Endodermal cell (in vitro differentiated cells): ENCODE data around the gene COL4A2. TPM values are rescaled to one million over a fixed set of nuclear protein-coding genes. Genes with fewer than 3 reads are reported as not detected.

ENCODE experiments used
- DNase-seq: peaks from one replicate; pipeline ENCODE4 v3.0.0-alpha.2; 2017
- H3K27ac ChIP-seq: 2 replicates; pipeline ENCODE4 v1.5.1; 2013; ENCODE audit warnings: mild to moderate bottlenecking, low read depth, low read length, moderate library complexity
- H3K27me3 ChIP-seq: 2 replicates; pipeline ENCODE4 v1.6.1; 2013; ENCODE audit warnings: mild to moderate bottlenecking, low read length, moderate library complexity; ENCODE audit not compliant: insufficient read depth, control insufficient read depth, poor library complexity, severe bottlenecking
- H3K36me3 ChIP-seq: 2 replicates; pipeline ENCODE4 v1.7.0; 2013; ENCODE audit warnings: mild to moderate bottlenecking, low read length, moderate library complexity; ENCODE audit not compliant: control insufficient read depth, insufficient read depth
- H3K4me1 ChIP-seq: one replicate; pipeline ENCODE4 v1.7.0; 2013; ENCODE audit warnings: low read length; ENCODE audit not compliant: control insufficient read depth, insufficient read depth
- H3K4me3 ChIP-seq: 2 replicates; pipeline ENCODE4 v1.5.1; 2013; ENCODE audit warnings: mild to moderate bottlenecking, low read length, moderate library complexity
- H3K9ac ChIP-seq: 2 replicates; pipeline ENCODE4 v1.6.1; 2013; ENCODE audit warnings: mild to moderate bottlenecking, low read length, moderate library complexity; ENCODE audit not compliant: poor library complexity, severe bottlenecking; ENCODE audit errors: extremely low read depth
- H3K9me3 ChIP-seq: 2 replicates; pipeline ENCODE4 v1.6.1; 2013; ENCODE audit warnings: mild to moderate bottlenecking, low read length, moderate library complexity; ENCODE audit not compliant: control insufficient read depth
- H3K27ac Mint-ChIP-seq: 2 replicates; pipeline ENCODE4 v1.8.0; 2020; ENCODE audit warnings: mixed read lengths
- H3K27me3 Mint-ChIP-seq: 2 replicates; pipeline ENCODE4 v1.8.0; 2021; ENCODE audit warnings: mild to moderate bottlenecking, mixed read lengths; ENCODE audit not compliant: insufficient read depth
- H3K36me3 Mint-ChIP-seq: 2 replicates; pipeline ENCODE4 v1.8.0; 2020; ENCODE audit warnings: low read depth, mixed read lengths
- H3K4me1 Mint-ChIP-seq: 2 replicates; pipeline ENCODE4 v1.8.0; 2020; ENCODE audit warnings: mixed read lengths
- H3K4me3 Mint-ChIP-seq: 2 replicates; pipeline ENCODE4 v1.8.0; 2020; ENCODE audit warnings: mild to moderate bottlenecking, moderate library complexity, mixed read lengths
- H3K9me3 Mint-ChIP-seq: 2 replicates; pipeline ENCODE4 v1.8.0; 2020; ENCODE audit warnings: mild to moderate bottlenecking, mixed read lengths
- WGBS, 2 experiments: methylation state at CpG; one replicate each; pipeline versions ENCODE4 v1.1.5 to v1.1.7; 2013; ENCODE audit warnings: missing lambda C conversion rate in 2 of 2, mixed read lengths in 1 of 2; ENCODE audit not compliant: insufficient coverage in 1 of 2, insufficient read length in 1 of 2; 5-methylcytosine and 5-hydroxymethylcytosine counted together
- total RNA-seq, 2 donors: library from RNA; stranded (reverse); fragmentation: NEBNext Ultra II Directional in 1 of 2; extraction: Animal tissue kit (Norgen Biotek cat#: 25700) in 1 of 2; gene quantifications; 2 replicates in 1 of 2; 3 replicates in 1 of 2; pipeline ENCODE4 v1.2.1, GENCODE V29; 2021
- TF ChIP-seq, protein P1 (sequence below): fragments of 200-600 bp; sonication (generic); conservative IDR thresholded peaks from 2 replicates; pipeline ENCODE4 v1.5.0; 2021; ENCODE audit warnings: antibody characterized with exemption, mild to moderate bottlenecking

COL4A2 gene
- total RNA-seq, 2 donors from 2014 or later: 388 to 398 TPM

GRCh38 chr13:110308656-110309359 is 1.7 kb downstream of the COL4A2 start:
- Histone ChIP-seq H3K4me3 (peak overlapping the region; percentile 92), H3K27me3 (no peaks in the 10 kb centered on the region), H3K27ac (peak overlapping the region; percentile 20), H3K36me3 (peaks cover 47% of the 10 kb centered on the region), H3K9ac (peak overlapping the region; percentile 82), H3K9me3 (no peaks in the 10 kb centered on the region), H3K4me1 (peaks cover 38% of the 10 kb centered on the region)
- Mint-ChIP-seq H3K27me3 (peaks cover 4% of the 10 kb centered on the region), H3K4me1 (peaks cover 55% of the 10 kb centered on the region), H3K36me3 (peaks cover 46% of the 10 kb centered on the region), H3K9me3 (no peaks in the 10 kb centered on the region), H3K4me3 (peak overlapping the region; percentile 93), H3K27ac (peak overlapping the region; percentile 94)
- peak; percentile 73 for DNase-seq
- 24 to 35% methylated on average over 20 to 31 of the region's 31 CpGs for WGBS, 2 experiments
- TF ChIP-seq, protein P1, sequence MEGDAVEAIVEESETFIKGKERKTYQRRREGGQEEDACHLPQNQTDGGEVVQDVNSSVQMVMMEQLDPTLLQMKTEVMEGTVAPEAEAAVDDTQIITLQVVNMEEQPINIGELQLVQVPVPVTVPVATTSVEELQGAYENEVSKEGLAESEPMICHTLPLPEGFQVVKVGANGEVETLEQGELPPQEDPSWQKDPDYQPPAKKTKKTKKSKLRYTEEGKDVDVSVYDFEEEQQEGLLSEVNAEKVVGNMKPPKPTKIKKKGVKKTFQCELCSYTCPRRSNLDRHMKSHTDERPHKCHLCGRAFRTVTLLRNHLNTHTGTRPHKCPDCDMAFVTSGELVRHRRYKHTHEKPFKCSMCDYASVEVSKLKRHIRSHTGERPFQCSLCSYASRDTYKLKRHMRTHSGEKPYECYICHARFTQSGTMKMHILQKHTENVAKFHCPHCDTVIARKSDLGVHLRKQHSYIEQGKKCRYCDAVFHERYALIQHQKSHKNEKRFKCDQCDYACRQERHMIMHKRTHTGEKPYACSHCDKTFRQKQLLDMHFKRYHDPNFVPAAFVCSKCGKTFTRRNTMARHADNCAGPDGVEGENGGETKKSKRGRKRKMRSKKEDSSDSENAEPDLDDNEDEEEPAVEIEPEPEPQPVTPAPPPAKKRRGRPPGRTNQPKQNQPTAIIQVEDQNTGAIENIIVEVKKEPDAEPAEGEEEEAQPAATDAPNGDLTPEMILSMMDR: no peak

- H3K4me1 Mint-ChIP-seq: peaks cover 51% of the 10 kb centered on the region
- no peak overlapping the region for H3K27ac Mint-ChIP-seq
- Histone ChIP-seq H3K9ac (peak overlapping the region; percentile 82), H3K27me3 (no peaks in the 10 kb centered on the region), H3K36me3 (peaks cover 48% of the 10 kb centered on the region), H3K4me1 (peaks cover 44% of the 10 kb centered on the region), H3K9me3 (no peaks in the 10 kb centered on the region), H3K4me3 (peak overlapping the region; percentile 92), H3K27ac (no peak overlapping the region)
- H3K4me3 Mint-ChIP-seq: peak overlapping the region; percentile 93
- H3K9me3 Mint-ChIP-seq: no peaks in the 10 kb centered on the region
- TF ChIP-seq, protein P1: no peak
- 84 to 88% methylated on average over 11 to 16 of the region's 16 CpGs for WGBS, 2 experiments
- H3K27me3 Mint-ChIP-seq: no peaks in the 10 kb centered on the region
- DNase-seq: no peak
- peaks cover 47% of the 10 kb centered on the region for H3K36me3 Mint-ChIP-seq
These were observed 2.8 kb downstream of the COL4A2 start for GRCh38 chr13:110309661-110310524.

- WGBS, 2 experiments: 82 to 94% methylated on average over 11 to 14 of the region's 14 CpGs
- Histone ChIP-seq H3K4me3 (peak overlapping the region; percentile 92), H3K9me3 (no peaks in the 10 kb centered on the region), H3K4me1 (peaks cover 44% of the 10 kb centered on the region), H3K27me3 (no peaks in the 10 kb centered on the region), H3K9ac (peak overlapping the region; percentile 11), H3K27ac (no peak overlapping the region), H3K36me3 (peaks cover 54% of the 10 kb centered on the region)
- H3K27me3 Mint-ChIP-seq: no peaks in the 10 kb centered on the region
- H3K9me3 Mint-ChIP-seq: no peaks in the 10 kb centered on the region
- TF ChIP-seq, protein P1: no peak
- H3K4me1 Mint-ChIP-seq: peaks cover 48% of the 10 kb centered on the region
- H3K27ac Mint-ChIP-seq: no peak overlapping the region
- peak; percentile 32 for DNase-seq
- H3K36me3 Mint-ChIP-seq: peaks cover 52% of the 10 kb centered on the region
- H3K4me3 Mint-ChIP-seq: peak overlapping the region; percentile 93
These were observed 3.7 kb downstream of the COL4A2 start for GRCh38 chr13:110310541-110311442.
